NCI-H2029 (cell line): ENCODE data around the gene CDKN1A.
"Not testable (repeated sequence)": the region's sequence is repeated elsewhere in the genome, so short reads cannot be mapped to it uniquely, and the experiment has no call there.

ENCODE experiments used
- DNase-seq: peaks from one replicate; lab custom pipeline; 2025; lab: John Stamatoyannopoulos, UW

CDKN1A gene

DNA sequence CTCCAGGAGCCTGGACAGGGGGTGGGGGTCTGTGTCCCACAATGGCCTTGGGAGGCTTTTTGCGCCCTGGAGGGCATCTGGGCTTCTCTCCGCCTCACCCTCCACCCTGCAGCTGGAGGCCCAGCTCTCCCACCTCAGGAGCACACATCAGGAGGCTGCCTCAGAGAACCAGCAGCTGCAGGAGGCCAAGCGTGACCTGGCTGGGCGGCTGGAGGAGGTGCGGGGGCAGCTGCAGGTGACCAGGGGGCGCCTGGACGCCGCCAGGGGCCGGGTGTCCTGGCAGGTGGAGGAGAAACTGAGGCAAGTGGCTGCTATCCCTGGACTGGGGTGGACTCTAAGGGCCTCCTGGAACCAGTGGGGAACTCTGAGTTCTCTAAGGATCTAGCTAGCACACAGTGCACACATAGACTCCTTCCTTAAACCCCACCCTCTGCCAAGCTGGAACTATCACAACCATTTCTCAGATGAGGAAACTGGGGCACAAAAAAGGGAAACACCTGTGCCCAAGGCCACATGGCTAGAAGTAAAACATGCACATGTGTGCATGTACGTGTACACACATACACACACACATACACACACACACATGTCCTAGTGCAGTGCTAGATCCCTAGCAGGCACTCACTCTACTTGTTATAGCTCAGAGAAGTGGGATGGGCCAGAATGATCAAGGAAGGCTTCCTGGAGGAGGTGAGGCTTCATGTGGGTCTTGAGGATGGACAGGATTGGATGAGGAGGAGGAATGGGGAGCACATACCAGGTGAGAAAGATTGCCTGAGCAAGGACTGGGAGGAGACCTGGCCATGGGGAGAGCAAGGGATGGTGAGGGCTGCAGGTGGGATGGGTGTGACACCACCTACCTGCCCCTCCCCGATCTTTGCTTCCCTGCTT is 42.0 kb downstream of the CDKN1A start:
- DNase-seq = no peak

- DNase-seq = no peak
Observed at GRCh38 chr6:36721369-36722140, 43.0 kb downstream of the CDKN1A start.

DNA sequence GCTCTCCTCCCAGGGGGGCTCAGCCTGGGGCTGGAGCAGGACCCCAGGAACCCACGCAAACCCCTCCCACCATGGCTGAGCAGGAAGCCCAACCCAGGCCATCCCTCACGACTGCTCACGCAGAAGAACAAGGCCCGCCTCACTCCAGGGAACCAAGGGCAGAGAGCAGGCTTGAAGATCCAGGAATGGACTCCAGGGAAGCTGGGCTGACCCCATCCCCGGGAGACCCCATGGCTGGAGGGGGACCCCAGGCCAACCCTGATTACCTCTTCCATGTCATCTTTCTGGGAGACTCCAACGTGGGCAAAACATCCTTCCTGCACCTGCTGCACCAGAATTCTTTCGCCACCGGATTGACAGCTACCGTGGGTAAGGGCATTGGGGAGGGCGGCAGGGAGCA is 43.9 kb downstream of the CDKN1A start:
- DNase-seq = no peak

- DNase-seq = no peak
Observed at GRCh38 chr6:36722879-36723278, 44.4 kb downstream of the CDKN1A start.

GRCh38 chr6:36723992-36724391 is 45.5 kb downstream of the CDKN1A start:
- DNase-seq = not testable (repeated sequence)

GRCh38 chr6:36724514-36725390 is 46.2 kb downstream of the CDKN1A start:
- peak; percentile 79 for DNase-seq

GRCh38 chr6:36725581-36725980 is 47.1 kb downstream of the CDKN1A start:
- no peak for DNase-seq

DNA sequence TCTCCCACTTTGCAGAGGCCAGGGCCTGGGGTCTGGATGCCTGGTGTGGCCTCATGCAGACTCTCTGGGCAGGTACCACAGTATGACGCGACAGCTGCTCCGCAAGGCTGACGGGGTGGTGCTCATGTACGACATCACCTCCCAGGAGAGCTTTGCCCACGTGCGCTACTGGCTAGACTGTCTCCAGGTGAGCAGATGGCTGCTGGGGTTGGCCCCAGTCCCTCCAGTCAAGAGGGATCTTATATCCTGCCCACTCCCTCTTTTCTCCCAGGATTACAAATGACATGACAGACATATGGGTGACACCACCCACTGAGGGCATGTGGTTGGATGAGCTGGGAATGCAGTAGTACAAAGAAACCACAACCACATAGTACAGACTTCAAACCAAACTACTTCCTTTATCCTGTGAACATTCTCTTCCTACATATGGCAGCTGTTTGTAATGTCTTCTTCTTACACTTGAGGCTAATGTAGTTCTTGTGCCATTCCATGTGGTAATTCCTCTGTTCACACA is 49.0 kb downstream of the CDKN1A start:
- peak; percentile 89 for DNase-seq

DNA sequence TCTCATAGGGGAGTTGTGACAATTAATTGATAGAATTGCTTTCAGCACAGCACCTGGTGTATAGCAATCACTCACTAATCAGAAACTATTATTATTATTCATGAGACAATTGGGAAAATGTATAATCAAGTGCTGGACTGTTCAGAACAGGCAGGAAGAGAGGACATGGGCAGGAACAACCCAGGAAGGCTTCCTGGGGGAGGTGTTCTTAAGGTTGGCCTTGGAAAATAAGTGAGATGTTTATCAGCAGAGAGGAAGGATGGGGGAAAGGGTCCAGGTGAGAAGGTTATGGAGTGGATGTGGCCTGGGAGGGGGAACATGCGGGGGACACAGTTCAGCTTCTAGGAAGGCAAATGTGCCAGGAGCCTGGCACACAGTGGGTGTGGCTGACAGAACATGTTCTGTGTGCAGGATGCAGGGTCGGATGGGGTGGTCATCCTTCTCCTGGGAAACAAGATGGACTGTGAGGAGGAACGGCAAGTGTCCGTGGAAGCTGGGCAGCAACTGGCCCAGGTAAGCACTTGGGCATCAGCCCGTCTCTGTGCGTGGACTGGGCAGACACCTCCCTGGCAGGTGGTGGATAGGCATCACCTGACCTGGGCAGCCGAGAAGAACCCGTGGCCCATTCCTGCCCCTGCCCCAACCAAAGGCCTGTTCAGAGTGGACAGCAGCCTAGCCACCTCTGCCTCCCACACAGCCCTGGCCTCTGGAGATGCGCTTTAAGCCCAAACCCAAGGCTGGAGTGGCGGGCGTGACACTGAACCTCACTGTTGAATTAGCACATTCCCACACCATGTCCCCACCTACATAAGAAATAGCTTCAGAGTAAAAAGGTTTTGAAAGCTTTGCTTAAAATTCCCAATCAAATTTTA is 50.0 kb downstream of the CDKN1A start:
- no peak for DNase-seq

DNA sequence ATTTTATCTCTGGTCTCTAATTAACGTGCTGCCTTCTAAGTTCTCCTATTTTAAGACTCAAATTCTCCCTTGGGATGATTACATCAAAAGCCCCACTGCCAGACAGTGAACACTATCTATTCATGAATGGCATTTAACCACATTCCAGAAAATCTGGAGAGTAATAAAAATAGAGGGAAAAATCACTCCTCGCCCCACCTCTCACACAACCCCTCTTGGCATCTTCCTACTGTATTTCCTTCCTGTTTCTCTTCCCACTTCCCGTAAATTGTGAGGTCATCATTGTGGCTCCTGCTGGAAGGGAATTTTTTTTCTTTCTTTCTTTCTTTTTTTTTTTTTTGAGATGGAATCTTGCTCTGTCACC is 50.6 kb downstream of the CDKN1A start:
- DNase-seq = no peak

GRCh38 chr6:36730424-36731380 is 52.2 kb downstream of the CDKN1A start:
- no peak for DNase-seq

DNA sequence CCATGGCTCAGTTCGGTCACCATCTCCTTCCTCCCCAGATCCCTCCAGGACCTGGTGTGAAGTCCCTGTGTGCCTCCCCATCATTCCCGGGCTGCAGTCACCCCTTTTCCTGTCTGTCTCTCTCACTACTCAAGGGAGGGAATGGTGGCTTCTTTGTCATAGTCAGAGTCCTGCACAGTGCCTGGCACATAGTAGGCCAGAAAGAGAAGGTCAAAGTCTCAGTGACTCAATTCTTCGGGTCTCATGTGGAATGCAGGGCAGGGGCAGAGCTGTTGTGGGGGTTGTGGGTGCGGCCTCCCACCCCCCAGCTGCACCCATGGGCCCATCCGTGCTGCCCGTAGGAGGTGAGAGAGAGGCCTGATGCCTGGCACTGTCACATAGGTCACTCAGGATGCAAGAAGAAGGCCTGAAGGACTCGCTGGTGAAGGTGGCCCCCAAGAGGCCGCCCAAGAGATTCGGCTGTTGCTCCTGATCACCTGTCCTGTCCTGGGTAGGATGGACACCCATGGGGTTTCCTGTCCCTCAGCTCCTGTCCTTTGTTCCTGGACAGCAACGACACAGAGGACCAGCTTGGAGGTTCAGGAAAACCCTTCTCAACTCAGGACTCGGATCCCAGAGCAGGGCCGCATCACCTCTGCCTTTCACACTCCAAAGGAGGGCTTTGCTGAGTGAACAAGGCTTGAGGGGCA is 53.3 kb downstream of the CDKN1A start:
- no peak for DNase-seq

DNA sequence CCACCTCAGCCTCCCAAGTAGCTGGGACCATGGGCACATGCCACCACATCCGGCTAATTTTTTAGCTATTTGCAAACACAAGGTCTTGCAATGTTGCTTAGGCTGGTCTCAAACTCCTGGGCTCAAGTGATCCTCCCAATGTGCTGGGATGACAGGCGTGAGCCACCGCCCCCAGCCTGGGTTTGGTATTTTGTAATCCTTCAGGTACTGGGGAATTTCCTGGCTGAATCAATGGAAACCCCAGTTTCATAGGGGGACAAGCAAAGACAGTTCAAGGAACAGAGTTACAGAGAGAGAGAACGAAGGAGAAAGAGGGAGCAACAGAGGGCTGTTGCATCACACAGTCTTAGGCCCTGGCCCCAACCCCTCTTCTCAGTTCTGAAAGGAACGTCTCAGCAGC is 54.8 kb downstream of the CDKN1A start:
- DNase-seq = no peak

GRCh38 chr6:36734486-36735060 is 56.1 kb downstream of the CDKN1A start:
- DNase-seq = no peak

- peak; percentile 48 for DNase-seq
Observed at GRCh38 chr6:36735110-36736071, 56.9 kb downstream of the CDKN1A start.
